Measurements from ENCODE around the gene EXOG. TPM values are rescaled to one million over a fixed set of nuclear protein-coding genes. Genes with fewer than 3 reads are reported as not detected.
"Not testable (repeated sequence)": the region's sequence is repeated elsewhere in the genome, so short reads cannot be mapped to it uniquely, and the experiment has no call there.

Gene EXOG
- total RNA-seq, 1 experiment from 2014 or later: 8.3 TPM

GRCh38 chr3:38566215-38566528, 70.0 kb downstream of the EXOG start:
- Histone ChIP-seq H3K4me2 (ENCODE audit: low read length) (no peak overlapping the region), H3K79me2 (ENCODE audit: insufficient read depth, low read length) (no peaks in the 10 kb centered on the region), H3K4me1 (ENCODE audit: control insufficient read depth in 1 of 2, insufficient read depth in 2 of 2, low read length in 2 of 2) (no peaks in the 10 kb centered on the region), H3K4me3 (replicated peaks in 1 of 2; ENCODE audit: low read depth in 1 of 2, low read length in 2 of 2) (no peak overlapping the region), H3K9me2 (ENCODE audit: insufficient read depth) (no peaks in the 10 kb centered on the region), H3K9ac (ENCODE audit: low read length) (no peak overlapping the region), H3K36me3 (ENCODE audit: control insufficient read depth in 1 of 2, insufficient read depth in 2 of 2, low read length in 2 of 2) (no peaks in the 10 kb centered on the region), H3K27me3 (ENCODE audit: insufficient read depth, low read length) (no peaks in the 10 kb centered on the region), H3K27ac (ENCODE audit: low read depth, low read length) (no peak overlapping the region), H2AFZ (ENCODE audit: low read depth, low read length, poor library complexity, severe bottlenecking) (no peak overlapping the region), H3K9me3 (ENCODE audit: control insufficient read depth in 1 of 2, insufficient read depth in 1 of 2, low read depth in 1 of 2, low read length in 2 of 2) (no peaks in the 10 kb centered on the region), H4K20me1 (ENCODE audit: insufficient read depth) (no peaks in the 10 kb centered on the region)
- ChIA-PET CTCF (no interaction called here), POLR2A (no interaction called here), RAD21 (ENCODE audit: low non-redundant PET in 1 of 2, low total read pairs in 2 of 2, uncharacterized antibody in 2 of 2, unreplicated experiment in 2 of 2) (no interaction called here)
- ATAC-seq (no peak), DNase-seq (ENCODE audit: low read depth, low spot score) (no peak)
- TF ChIP-seq SIN3A (IDR thresholded peaks at IDR 0.05; ENCODE audit: low read depth) (no peak), RAD21 (IDR thresholded peaks at IDR 0.05; ENCODE audit: low read depth) (no peak), FOSL1 (IDR thresholded peaks at IDR 0.05; ENCODE audit: low read depth) (no peak)
- intact Hi-C loops (cut with micrococcal nuclease): no loop called here
- BruUV-seq (replicated peaks): no TSS peak

DNA sequence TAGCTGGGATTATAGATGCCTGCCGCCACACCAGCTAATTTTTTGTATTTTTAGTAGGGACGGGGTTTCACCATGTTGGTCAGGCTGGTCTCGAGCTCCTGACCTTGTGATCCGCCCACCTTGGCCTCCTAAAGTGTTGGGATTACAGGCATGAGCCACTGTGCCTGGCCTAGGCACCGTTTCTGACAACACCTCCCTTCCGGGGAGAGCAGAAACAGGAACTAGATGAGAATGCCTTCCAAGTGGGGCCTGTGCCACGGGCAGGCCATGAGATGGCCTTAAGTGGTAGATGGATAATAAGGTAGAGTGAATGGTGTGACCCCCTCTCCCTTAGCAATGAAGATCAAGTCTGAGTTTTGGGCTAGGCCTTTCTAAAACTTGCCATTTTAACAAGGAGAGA, 70.7 kb downstream of the EXOG start:
- H3K4me3 ChIP-seq (replicated peaks in 1 of 2; ENCODE audit: low read depth in 1 of 2, low read length in 2 of 2); H3K79me2 ChIP-seq (ENCODE audit: insufficient read depth, low read length); H3K36me3 ChIP-seq (ENCODE audit: control insufficient read depth in 1 of 2, insufficient read depth in 2 of 2, low read length in 2 of 2); H4K20me1 ChIP-seq (ENCODE audit: insufficient read depth); H3K9ac ChIP-seq (ENCODE audit: low read length); H2AFZ ChIP-seq (ENCODE audit: low read depth, low read length, poor library complexity, severe bottlenecking); POLR2A ChIA-PET; H3K27ac ChIP-seq (ENCODE audit: low read depth, low read length); ATAC-seq; BruUV-seq (replicated peaks); H3K4me2 ChIP-seq (ENCODE audit: low read length); CTCF ChIA-PET; H3K27me3 ChIP-seq (ENCODE audit: insufficient read depth, low read length); H3K4me1 ChIP-seq (ENCODE audit: control insufficient read depth in 1 of 2, insufficient read depth in 2 of 2, low read length in 2 of 2); RAD21 ChIA-PET (ENCODE audit: low non-redundant PET in 1 of 2, low total read pairs in 2 of 2, uncharacterized antibody in 2 of 2, unreplicated experiment in 2 of 2); intact Hi-C loops (cut with micrococcal nuclease); H3K9me3 ChIP-seq (ENCODE audit: control insufficient read depth in 1 of 2, insufficient read depth in 1 of 2, low read depth in 1 of 2, low read length in 2 of 2); H3K9me2 ChIP-seq (ENCODE audit: insufficient read depth); DNase-seq (ENCODE audit: low read depth, low spot score): not testable (repeated sequence)

DNA sequence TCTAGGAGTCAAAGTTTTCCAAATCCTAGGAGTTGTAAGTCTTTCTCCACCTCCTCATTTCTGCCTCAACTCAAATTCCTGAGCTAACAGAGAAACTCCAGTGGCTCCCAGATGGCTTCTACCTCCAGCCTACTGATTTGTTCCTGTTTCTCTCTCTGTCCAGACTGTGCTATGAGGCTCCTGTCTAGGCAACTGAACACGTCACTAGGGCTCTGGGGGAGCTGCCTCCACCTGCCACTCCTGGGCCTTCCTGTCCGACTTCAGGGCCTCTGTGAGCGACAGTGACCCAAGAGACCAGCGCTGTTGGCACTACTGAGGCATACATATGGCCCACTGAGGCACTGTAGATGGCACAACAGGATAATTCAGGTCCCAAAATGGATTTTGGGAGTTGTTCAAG, 71.4 kb downstream of the EXOG start:
- Histone ChIP-seq H3K9me3 (ENCODE audit: control insufficient read depth in 1 of 2, insufficient read depth in 1 of 2, low read depth in 1 of 2, low read length in 2 of 2) (no peaks in the 10 kb centered on the region), H3K4me2 (ENCODE audit: low read length) (no peak overlapping the region), H3K4me3 (replicated peaks in 1 of 2; ENCODE audit: low read depth in 1 of 2, low read length in 2 of 2) (no peak overlapping the region), H3K36me3 (ENCODE audit: control insufficient read depth in 1 of 2, insufficient read depth in 2 of 2, low read length in 2 of 2) (no peaks in the 10 kb centered on the region), H4K20me1 (ENCODE audit: insufficient read depth) (no peaks in the 10 kb centered on the region), H3K27ac (ENCODE audit: low read depth, low read length) (no peak overlapping the region), H3K4me1 (ENCODE audit: control insufficient read depth in 1 of 2, insufficient read depth in 2 of 2, low read length in 2 of 2) (no peaks in the 10 kb centered on the region), H3K79me2 (ENCODE audit: insufficient read depth, low read length) (no peaks in the 10 kb centered on the region), H3K9me2 (ENCODE audit: insufficient read depth) (no peaks in the 10 kb centered on the region), H3K27me3 (ENCODE audit: insufficient read depth, low read length) (no peaks in the 10 kb centered on the region), H2AFZ (ENCODE audit: low read depth, low read length, poor library complexity, severe bottlenecking) (no peak overlapping the region), H3K9ac (ENCODE audit: low read length) (no peak overlapping the region)
- ATAC-seq (no peak), DNase-seq (ENCODE audit: low read depth, low spot score) (no peak)
- intact Hi-C loops (cut with micrococcal nuclease): no loop called here
- ChIA-PET POLR2A (no interaction called here), RAD21 (ENCODE audit: low non-redundant PET in 1 of 2, low total read pairs in 2 of 2, uncharacterized antibody in 2 of 2, unreplicated experiment in 2 of 2) (no interaction called here), CTCF (no interaction called here)
- BruUV-seq (replicated peaks): no TSS peak
- TF ChIP-seq EGR1 (IDR thresholded peaks at IDR 0.05; ENCODE audit: low read depth) (no peak), CEBPB (IDR thresholded peaks at IDR 0.05; ENCODE audit: low read depth) (no peak), REST (IDR thresholded peaks at IDR 0.05; ENCODE audit: low read depth) (no peak), CTCF (IDR thresholded peaks at IDR 0.05 in 2 of 3, conservative IDR thresholded peaks at IDR 0.05 in 1 of 3; ENCODE audit: borderline replicate concordance in 1 of 3, insufficient read depth in 1 of 3, low read depth in 2 of 3, low read length in 2 of 3) (no peak), SIN3A (IDR thresholded peaks at IDR 0.05; ENCODE audit: low read depth) (no peak), CBX3 (IDR thresholded peaks at IDR 0.05; ENCODE audit: low read depth) (no peak)
